Stromal cell of bone marrow (primary cell): Measurements from ENCODE around the gene CLEC2L.

Experiments
- DNase-seq: peaks from one replicate; pipeline ENCODE4 v3.0.0-alpha.2; 2012; ENCODE audit warnings: low read depth

CLEC2L gene

DNA sequence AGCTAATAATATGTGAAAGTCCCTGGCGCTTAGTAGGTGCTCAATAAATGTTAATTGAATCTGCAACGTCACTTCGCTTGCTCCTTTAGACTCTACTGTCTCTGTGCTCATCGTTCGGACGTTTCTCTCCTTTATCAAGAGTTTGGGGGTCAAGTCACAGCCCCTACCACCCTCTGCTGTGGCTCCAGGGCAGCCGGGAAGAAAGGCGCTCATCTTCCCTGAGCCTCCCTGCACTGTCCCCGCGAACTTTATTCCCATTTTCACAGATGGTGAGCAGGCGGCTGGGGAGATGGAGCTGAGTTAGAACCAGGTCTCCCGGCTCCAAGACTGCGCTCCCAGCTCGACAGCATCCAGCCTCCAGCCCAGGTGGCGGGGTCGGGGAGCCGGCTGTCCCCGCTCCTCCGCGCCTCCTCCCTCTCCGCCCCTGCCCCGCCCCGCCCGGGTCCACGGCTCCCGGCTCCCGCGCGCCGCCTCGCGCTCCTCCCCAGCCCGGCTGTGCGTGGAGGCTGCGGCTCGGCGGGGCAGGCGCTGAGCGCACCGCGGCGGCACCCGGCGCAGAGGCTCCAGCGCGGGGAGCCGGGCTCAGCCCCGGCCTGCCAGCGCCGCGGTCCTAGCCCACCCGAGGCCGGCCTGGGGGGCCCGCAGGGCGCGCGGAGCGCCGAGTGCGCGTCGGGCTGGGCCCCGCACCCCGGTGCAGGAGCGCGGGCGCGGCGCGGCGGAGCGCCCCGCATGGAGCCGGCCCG lies at the start of gene CLEC2L:
Gene CLEC2L, plus strand, starts transcription at position 487 of the 743 bp plus-strand sequence. Its CDS starts 243 bp downstream, at position 730.
- DNase-seq: no peak

DNA sequence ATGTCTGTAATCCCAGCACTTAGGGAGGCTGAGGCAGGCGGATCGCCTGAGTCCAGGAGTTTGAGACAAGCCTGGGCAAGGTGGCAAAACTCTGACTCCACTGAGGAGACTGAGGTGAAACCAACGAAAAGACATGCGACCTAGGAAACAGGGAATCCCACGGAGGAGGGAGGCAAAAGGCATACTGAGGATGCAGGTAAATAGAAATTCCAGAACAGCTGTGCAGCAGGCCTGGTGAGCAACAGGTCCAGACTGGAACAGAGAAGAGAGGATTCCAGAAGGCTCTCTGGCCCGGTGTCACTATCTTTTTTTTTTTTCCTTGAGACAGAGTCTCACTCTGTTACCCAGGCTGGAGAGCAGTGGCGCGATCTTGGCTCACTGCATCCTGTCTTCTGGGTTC lies 47.3 kb upstream of the CLEC2L start:
- no peak for DNase-seq

DNA sequence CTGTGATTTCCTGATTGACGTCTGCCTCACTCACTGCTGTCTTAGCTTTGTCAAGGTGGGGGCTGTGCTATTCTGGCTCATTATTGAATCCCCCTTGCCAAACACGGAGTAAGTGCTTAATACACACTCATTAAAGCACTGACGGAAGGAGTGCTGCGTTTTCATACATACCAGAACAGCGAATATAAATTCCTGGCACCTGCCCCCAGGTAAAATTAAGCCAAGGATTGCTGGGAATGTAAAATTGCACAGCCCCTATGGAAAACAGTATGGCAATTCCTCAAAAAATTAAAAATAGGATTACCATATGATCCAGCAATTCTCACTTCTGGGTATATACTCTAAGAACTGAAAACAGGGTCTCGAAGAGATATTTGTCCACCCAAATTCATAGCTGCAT lies 46.6 kb upstream of the CLEC2L start:
- DNase-seq: no peak

DNA sequence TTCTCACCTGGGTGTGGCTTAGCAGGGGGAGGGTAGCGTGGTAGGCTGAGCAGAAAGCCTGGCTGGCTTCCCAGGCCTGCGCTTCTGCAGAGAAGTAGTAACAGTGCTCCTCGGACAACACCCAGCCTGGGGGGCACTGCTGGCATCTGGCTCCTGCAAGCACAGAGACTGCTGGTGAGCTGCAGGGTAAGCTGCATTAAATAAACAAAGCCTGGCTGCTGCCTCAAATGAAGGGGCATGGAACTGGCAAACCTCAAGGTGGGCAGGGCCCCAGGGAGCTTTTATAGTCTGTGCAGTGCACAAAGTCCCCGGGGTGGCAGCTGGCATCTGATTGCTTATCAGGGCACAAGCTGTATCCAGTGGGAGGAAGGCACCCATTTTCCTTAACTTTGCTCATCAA lies 43.9 kb upstream of the CLEC2L start:
- DNase-seq: no peak

DNA sequence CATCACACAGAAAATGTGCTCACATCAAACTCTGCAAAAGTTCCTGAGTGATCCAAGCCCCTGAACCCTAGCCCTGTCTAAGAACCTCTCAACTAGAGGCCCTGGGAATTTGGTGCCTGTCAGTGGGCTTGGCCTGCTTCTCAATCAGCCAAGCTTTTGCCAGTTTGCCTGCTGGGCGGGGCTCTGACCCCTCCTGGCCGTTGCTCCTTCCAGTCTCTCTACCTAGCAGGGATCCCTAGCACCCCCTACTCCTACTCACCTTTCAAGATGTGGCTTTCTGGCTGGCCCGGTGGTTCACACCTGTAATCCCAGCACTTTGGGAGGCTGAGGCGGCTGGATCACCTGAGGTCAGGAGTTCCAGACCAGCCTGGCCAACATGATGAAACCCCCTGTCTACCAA lies 42.1 kb upstream of the CLEC2L start:
- DNase-seq: no peak

DNA sequence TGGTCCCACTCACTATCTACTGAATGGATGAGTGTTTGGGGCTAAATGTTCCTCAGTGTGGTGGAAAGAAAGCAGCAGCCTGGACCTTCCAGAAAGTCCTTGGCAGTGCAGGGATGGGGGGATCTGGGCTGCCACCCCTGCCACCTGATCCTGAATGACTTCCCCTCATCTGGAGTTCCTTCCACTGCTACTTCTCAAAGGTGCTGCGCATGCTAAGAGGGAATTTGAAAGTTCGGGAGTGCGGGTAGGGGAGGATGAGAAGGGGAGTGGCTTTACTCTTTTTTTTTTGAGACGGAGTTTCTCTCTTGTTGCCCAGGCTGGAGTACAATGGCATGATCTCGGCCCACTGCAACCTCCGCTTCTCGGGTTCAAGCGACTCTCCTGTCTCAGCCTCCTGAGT lies 41.4 kb upstream of the CLEC2L start:
- DNase-seq: no peak

DNA sequence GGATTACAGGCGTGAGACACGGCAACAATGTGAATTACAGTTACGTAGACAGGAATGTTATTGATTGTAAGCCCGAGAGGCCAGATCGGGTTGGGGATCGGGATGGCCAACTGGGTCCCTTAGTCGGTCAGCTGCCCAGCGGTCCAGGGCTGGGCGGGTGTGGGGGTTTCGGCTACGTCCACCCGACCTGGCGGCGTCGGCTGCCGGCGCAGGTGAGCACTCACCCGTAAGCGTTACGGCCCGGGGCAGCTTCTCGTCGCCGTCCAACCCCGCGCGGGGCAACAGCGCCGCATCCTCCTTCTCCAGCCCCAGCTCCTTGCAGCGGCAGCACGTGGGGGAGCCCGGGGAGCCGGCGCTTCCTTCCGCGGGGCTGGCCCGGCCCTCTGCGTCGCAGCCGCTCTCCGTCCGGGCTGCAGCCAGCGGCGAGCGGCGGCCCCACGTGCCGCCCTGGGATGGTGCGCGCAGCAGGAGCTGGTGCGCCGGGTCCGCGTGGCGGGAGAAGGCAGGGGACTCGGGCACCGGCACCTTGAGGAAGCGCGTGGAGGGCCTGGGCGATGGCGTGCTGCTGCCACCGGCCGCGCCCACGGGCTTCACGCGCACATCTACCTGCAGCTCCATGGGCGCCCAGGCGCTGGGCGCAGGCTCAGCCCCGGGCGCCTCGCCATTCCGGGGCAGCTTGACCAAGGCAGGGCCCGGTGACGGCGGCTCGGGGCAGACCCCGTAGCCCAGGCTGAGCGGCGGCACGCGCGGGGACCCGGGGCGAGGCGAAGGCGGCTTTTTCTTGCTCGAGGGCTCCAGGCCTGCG lies 40.6 kb upstream of the CLEC2L start:
- DNase-seq: no peak

DNA sequence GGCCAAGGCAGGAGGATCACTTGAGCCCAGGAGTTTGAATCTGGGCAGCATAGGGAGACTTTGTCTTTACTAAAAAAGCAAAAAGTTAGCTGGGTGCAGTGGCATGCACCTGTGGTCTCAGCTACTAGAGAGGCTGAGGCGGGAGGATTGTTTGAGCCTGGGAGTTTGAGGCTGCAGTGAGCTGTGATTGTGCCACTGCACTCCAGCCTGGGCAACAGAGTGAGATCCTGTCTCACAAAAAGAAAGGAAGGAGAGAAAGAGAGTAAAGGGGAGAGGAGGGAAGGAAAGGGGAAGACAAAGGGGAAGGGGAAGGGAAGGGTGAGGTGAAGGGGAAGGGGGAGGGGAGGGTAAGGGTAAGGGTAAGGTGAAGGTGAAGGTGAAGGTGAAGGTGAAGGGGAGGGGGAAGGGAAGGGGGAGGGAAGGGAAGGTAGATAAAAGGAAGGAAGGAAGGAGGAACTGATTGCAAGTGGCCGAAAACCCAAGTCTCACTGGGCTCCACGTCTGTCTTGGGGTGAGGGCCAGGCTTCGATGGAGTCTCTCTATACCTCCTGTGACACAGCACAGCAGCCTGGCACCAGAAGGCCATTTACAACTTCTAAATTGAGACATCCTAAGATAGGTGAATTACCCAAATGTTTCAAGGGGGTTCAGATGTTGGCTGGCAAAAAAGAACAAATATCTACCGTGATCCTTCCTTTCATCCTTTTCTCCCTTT lies 36.0 kb upstream of the CLEC2L start:
- DNase-seq: no peak

DNA sequence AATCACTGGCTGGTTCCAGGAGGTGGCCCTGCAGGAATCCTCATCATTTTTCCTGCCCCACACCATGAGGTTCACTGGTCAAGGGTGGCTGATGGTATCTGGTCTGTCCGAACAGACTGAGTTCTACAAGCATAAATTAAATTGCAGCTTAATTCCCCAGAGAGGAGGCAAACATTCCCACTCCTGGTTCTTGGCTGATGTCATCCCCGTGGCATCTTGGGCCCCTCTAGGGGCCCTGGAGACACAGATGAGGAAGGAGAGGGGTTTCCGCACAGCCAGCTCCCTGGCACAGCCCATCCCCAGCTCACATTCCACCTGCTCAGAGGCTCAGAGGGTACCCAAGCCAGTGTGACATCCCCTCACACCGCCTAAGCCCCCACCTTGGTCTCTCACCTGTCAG lies 34.7 kb upstream of the CLEC2L start:
- DNase-seq: no peak

DNA sequence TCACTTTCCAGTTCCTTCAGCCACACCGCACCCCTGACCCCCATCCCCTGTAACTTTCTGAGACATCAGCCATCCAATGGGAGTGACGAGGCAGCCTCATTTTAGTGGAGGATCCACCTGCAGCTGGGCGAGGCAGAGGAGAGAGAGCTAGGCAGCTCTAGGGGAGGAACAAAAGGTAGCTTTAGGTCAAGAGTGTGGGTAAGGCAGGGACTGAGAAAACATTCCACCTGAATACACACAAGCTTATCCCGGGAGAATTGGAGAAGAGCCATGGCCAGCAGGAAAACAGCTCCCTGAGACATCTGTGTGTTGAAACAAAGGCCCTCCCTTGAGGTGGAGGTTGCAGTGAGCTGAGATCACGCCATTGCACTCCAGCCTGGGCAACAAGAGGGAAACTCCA lies 33.4 kb upstream of the CLEC2L start:
- DNase-seq: no peak

DNA sequence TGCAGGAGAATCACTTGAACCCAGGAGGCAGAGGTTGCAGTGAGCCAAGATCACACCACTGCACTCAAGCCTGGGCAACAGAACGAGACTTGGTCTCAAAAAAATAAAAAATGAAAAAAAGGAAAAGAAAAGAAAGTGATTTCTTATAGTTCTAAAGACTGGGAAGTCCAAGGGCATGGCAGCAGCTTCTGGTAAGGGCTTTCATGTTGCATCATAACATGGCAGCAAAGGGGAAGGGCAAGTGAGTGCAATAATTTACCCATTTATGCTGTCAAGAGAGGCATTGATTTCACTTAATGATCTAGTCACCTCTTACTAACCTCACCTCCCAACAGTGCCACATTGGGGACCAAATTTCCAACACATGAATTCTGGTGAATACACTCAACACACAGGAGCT lies 31.2 kb upstream of the CLEC2L start:
- no peak for DNase-seq

DNA sequence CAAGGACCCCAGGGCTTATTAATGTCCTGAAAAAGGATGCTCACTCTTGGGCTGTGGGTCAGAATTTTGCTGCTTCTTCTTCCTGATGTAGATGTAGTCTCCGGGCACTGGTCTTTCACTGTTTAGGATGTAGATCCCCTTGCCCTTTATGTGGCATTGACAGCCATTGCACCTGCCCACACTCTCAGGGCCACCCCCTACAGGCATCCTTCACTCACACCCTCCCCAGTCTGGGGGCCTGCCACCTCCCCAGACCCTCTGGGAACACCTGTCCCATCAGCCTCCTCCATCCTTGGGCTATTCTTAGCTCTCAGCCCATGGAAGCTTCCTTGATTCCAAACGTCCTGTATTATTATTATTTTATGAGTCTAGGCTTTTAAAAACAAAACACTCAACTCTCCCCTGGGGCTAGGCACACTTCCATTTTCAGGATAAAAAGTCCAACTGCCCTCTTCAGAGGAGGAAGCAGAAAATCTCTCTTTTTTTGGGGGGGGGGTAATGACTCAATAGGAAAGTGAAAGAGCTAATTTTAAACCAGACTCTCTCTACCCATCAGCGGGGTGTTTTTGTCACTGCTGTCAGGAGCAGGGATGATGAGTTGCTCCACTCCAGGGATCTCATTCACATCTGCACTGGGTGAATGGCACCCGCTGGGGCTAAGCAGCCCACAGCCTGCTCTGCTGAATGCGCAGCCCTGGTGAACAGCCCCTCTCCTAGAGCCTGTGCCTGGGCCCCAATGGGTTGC lies 28.5 kb upstream of the CLEC2L start:
- DNase-seq: no peak

DNA sequence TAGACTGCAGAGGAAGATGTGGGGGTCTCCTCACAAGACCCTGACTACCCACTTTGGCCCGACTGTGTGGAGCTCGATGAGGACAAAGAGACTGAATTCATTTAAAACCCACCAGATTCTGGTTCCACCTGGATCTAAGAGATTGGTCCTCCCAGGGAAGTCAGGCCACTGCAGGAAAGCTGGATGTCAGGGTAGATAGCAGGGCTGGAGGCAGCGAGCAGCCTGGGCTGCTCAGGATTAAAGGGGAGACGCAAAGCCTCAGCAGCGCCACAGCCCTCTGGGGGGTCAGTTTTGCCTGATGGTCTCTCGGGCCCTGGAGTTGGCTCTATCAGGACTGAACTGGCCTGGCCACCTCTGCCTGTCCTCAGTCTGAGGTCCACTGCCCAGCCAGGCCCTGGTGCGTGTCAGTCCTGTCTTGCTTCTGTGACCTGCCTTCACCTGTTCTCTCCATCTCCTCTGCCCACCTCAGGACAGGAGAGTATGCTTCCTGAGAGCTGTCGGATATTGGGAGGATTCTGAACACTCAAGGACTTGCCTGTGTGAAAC lies 27.8 kb upstream of the CLEC2L start:
- no peak for DNase-seq

DNA sequence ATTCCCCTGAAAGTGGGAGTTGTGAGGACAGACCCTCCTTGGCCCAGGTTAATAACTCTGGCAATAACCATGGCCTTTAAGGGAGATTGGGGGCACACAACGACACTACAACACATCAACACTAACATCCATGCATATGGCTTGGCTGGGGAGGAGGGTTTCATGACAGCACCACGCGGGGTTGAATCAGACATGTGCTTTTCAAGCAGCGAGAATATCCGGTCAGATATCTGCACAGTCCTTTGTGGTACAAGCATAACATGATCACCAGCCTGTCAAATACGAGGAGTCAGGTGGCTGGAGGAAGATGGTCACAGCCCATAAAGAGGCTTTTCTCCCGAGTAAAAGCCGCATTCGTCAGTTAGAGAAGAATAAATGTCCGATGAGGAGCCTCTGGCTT lies 27.0 kb upstream of the CLEC2L start:
- DNase-seq: no peak

DNA sequence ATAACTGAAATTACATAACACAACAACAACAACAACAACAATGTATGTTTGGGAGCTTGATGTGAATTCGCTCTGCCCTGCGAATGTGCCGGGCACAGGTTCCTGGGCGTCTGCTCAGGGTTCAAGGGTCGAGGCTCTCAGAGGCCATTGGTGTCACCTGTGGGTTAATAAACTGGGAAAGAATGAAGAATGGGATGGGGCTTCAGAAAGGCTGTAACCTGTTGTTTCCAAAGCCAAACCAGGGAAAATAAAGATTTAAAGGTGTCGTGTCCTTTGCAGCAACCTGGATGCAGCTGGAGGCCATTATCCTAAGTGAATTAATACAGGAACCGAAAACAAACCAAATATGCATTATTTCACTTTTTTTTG lies 22.7 kb upstream of the CLEC2L start:
- DNase-seq: no peak

DNA sequence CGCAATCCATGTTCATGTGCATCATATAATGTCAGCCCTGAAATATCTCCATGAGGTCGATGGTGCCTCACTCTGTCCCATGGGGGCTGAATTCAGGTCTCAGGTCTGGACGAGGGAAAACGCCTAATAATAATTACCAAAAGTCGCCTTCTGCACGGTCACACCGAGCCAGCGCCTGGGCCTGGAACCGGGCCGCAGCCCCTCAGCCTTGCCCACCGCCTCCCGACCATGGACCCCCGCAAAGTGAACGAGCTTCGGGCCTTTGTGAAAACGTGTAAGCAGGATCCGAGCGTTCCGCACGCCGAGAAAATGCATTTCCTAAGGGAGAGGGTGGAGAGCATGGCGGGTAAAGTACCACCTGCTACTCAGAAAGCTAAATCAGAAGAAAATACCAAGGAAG lies 21.3 kb upstream of the CLEC2L start:
- no peak for DNase-seq

DNA sequence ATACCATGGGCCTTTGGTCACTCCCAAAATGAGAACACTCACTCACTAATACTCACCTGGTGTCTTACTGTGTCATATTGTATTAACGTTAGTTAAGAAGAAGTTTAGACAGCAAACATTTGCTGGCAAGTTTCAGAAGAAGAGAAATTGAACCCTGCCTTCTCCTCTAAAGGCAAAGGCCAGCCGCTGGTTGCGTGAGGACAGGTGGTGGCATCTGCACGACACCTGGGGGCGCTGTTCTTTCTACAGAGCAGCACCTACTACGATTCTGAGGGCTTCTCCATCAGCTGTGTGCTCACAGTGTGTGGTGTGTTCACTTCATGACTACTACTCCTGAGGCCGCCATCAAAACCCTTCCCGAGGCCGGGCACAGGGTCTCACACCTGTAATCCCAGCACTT lies 17.9 kb upstream of the CLEC2L start:
- DNase-seq: no peak

DNA sequence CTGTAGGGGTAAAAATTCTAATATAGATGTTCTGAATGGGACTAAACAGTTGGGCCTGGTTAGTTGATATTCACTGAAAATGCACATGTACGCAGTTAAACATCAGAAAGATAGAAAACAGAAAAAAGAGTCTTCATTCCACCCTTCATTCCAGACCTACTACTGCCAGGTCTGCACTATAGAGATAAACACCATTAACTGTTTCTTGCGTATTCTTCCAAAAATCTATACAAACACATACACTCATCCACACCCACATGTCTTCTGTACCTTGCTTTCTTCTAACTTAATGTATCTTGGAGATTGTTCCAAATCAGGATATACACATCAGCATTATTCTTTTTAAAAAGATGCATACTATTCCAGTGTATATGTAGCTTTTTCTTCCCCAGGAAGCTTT lies 13.9 kb upstream of the CLEC2L start:
- no peak for DNase-seq

DNA sequence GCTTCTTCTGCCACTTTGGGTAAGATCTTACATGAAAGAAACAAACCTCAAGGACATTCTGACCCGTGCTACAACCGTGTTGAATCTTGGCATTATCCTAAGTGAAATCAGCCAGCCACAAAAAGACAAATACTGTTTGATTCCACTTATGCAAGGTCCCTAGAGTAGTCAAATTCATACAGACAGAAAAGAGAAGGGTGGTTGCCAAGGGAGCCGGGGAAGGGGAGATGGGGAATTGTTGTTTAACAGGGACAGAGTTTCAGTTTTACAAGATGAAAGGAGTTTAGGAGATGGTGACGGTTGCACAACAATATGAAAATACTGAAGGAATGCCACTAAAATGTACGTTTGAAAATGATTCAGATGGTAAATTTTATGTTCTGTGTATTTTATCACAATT lies 12.2 kb upstream of the CLEC2L start:
- no peak for DNase-seq

DNA sequence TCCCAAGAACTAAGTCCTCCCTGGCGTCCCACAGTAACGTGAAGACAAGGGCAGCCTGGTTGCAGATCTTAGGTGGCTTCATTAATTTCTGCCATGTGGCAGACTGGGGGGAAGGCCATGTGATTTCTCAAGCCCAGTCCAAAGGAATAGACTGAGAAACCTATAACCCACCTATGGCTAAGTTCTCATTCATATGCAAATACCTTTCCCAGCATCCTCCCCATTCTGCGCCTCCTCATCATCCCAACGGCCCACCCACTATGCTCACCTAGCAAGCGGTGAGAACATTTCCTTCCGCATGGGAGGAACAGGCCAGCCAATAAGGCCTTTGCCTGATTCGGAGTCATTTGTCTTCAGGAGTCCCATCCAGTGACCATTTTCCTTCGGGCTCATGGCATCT lies 8.2 kb upstream of the CLEC2L start:
- no peak for DNase-seq

DNA sequence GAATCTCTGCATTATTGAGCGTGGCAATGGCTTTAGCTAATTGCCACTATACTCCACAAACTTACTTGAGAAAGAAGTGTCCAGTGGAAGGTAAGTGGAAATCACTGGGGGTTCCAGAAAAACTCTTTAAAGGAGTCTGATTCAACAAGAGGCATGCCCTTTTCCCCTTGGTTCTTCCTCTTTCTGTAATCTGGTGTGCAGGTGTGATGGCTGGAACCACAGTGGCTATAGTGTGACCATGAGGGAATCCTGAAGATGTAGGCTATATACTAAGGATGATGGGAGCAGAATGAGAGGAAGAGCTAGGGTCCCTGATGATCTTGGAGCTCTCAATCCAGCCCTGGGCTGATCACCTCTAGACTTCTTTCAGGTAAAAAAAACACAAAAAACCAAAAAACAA lies 2.0 kb upstream of the CLEC2L start:
- DNase-seq: no peak

DNA sequence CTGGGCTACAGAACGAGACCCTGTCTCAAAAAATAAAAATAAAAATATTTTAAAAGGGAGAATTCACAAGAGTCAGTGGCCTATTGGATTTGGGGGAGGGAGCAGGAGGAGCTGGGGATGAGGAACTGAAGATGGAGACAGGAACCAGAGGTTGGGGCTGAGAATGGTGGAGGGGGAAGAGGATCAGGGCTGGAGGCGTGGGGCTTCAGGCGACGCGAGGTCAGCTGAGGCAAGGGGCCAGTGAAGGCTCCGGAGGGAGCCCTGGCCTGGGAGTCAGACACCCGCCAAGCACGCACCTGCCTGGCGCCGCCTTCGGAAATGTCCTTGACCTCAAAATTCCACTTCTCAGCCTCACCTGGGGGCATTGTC lies 671 bp upstream of the CLEC2L start:
- no peak for DNase-seq
